Epithelial cell of prostate (primary cell): ENCODE measurements around the gene SDHB.

Source experiments
- DNase-seq: peaks from one replicate; pipeline ENCODE4 v3.0.0-alpha.2; 2011; ENCODE audit warnings: low read depth, low spot score
- H3K27ac ChIP-seq: fragments of 450-650 bp; 2 replicates; pipeline ENCODE4 v1.5.1; 2017; ENCODE audit warnings: mild to moderate bottlenecking

The SDHB gene

DNA sequence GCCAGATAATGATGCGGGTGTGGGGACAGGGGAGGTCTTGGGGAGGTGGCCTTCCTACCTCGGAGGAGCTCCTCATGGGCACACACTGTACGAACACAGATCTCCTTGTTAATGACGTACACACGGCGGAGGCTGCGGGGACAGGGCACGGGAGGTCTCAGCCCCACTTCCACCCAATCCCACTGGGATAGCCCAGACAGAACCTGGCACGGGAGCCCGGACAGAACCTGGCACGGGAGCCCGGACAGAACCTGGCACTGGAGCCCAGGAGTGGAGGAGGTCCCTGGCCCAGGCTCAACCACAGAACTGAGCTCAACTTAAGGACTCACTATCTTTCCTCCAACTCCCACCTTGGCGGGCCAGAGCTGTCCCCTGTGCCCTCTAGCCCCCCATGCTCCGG lies 78.6 kb downstream of the SDHB start:
- no peak overlapping the region for H3K27ac ChIP-seq
- no peak for DNase-seq

DNA sequence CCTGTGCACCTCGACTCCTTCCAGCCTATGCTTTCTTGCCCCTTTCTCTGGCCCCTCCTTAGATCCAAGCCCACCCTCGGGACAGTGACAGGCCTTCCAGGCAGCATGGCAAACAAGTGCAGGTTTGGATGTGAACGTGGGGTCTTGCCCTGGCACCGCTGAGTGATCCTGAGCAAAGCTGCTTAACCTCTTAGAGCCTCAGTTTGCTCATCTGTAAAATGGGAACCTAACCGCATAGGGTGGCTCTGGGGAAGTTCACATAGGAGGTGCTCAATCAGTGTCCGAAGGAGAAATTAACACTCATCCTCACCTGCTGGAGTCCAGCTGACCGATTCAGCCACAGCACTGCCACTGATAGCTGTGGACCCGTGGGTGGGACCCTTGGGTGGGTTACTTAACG lies 80.6 kb downstream of the SDHB start:
- H3K27ac ChIP-seq, result no peak overlapping the region
- DNase-seq, result no peak

DNA sequence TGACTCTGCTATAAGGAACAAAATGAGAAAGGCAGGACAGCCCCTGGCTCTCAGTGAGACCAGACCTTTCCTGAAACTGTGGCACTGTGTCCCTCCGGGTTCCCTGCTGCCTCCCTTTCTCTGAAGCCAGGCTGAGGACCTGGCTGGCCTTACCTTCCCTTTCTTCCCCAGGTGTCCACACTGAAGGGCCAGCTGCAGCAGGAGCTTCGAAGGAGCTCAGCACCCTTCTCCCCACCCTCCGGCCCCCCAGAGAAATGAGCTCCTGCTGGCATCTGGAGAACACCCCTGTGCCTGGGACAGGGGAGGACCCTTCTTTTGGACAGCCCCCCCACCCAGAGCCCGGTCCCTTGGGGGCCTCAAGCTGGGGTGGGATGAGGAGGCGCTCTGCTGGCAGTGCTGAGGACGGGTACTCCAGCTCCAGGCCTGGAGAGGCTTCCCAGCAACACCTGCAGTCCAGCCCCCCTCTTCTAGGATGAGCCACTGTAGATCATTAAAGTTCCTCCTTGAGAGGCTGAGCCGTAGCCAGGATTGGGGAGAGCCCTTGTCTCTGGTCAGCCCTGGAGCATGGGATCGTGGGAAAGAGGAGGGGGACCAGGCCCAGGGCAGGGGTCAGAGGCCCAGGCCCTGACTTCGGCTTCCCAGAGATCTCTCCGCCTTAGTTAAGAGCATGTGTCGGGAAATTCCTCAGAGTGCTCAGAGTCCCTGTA lies 81.5 kb downstream of the SDHB start:
- DNase-seq, result no peak
- H3K27ac ChIP-seq, result no peak overlapping the region

DNA sequence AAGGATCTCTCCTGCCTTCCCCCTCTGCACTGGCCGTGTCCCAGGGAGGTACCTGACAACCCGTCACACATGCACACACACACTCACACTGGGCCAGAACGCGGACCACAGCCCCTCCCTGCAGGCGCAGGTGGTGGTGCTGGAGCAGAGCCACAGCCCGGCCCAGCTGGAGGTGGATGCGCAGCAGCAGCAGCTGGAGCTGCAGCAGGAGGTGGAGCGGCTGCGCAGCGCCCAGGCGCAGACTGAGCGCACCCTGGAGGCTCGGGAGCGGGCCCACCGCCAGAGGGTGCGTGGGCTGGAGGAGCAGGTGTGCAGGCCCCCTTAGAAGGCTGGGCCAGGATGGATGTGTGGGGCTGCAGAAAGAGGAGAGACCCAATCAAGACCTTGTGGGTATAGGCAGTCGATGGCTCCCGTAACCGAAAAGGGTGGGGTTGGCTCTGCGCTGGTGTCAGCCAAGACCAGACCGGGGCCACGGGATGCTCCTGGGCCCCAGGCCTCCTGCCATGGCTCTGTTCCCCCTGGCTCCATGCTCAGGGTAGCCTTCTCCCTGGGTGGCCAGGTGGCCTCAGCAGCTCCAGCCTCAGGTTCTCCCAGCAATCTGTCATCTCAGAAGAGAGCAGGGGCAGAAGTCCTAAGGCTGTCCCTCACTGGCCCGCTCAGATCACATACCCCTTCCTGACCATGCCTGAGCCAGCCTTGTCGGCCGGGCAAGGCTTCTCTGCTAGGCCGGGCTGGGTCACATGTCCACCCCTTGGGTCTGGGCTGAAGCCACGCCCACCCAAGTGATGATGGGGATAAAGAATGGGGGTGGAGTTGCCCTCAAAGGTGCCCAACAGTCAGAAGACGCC lies 82.3 kb downstream of the SDHB start:
- no peak for DNase-seq
- H3K27ac ChIP-seq, result no peak overlapping the region

DNA sequence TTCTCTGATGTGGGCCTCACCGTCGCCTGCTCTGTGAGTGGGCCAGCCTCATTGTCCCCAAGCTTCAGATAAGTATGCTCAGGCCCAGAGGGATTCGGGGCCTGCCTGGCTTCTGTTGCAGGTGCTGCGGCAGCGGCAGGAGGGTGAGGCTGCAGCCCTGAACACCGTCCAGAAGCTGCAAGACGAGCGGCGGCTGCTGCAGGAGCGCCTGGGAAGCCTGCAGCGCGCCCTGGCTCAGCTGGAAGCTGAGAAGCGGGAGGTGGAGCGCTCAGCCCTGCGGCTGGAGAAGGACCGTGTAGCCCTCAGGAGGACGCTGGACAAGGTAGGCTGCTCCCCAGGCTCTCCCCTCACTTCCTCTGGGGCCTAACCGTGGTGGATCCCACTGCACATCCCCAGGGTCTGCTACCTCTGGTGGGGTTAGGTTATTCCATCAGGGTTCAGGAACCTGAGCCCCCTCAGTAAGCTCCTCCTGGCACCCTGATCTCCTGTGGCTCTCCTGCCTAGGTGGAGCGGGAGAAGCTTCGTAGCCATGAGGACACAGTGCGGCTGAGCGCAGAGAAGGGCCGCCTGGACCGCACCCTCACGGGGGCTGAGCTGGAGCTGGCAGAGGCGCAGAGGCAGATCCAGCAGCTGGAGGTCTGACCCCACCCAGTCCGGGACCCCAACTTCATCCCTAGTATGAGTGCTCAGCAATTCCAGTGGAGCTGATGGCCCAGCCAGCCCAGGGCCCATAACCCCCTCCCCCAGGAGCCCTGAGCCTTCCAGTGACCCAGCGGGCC lies 83.5 kb downstream of the SDHB start:
- no peak for DNase-seq

DNA sequence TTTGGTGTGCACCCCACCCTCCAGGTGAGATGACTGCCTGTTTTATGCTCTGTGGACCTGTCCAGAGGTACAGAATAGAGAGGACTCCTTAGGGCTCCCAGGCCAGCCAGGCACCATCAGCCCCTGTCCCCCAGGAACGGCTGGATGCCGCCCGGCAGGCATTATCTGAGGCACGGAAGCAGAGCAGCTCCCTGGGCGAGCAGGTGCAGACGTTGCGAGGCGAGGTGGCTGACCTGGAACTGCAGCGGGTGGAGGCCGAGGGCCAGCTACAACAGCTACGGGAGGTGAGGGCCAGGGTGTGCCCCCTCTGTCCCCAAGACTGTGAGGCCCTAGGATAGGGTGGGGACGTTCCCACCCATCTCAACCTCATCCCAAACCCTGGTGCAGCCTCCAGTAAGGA lies 84.2 kb downstream of the SDHB start:
- no peak overlapping the region for H3K27ac ChIP-seq
- DNase-seq, result no peak

More for the DNA sequence above, 83.5 kb downstream of the SDHB start:
- no peak overlapping the region for H3K27ac ChIP-seq

DNA sequence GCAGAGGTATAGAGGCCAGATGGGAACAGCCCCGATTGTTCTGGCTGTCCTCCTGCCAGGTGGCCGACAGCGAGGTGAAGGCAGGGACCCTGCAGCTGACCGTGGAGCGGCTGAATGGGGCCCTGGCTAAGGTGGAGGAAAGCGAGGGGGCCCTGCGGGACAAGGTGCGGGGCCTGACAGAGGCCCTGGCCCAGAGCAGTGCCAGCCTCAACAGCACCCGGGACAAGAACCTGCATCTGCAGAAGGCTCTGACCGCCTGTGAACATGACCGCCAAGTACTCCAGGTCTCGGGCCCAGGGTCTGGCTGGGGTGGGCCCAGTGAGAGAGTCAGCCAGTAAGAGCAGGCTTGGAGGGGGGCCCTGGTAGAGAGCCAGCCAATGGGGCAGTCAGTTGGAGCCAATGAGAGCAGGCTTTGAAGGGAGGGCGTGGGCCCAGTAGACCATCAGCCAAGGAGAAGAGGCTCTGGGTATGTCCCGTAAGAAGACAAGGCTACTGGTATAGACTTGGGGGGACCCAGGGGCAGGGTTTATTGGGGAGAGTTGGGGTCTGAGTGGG lies 84.7 kb downstream of the SDHB start:
- H3K27ac ChIP-seq, result no peak overlapping the region
- DNase-seq, result no peak
